Activated T-cell treated with anti-CD3 and anti-CD28 coated beads for 1 hour (primary cell): ENCODE results near the gene TSEN2.
"Not testable (repeated sequence)": the region's sequence is repeated elsewhere in the genome, so short reads cannot be mapped to it uniquely, and the experiment has no call there.

Source experiments
- DNase-seq: peaks from one replicate; pipeline ENCODE4 v3.0.0-alpha.2; 2020; ENCODE audit warnings: low read depth

TSEN2 gene

GRCh38 chr3:12503126-12503957, 19.1 kb downstream of the TSEN2 start:
- DNase-seq: no peak

GRCh38 chr3:12506201-12506709, 22.0 kb downstream of the TSEN2 start:
- DNase-seq: no peak

GRCh38 chr3:12507591-12508281, 23.5 kb downstream of the TSEN2 start:
- DNase-seq: no peak

- DNase-seq: no peak
Measured at GRCh38 chr3:12508291-12508700, 24.0 kb downstream of the TSEN2 start.

GRCh38 chr3:12509466-12509865, 25.2 kb downstream of the TSEN2 start:
- DNase-seq: no peak

GRCh38 chr3:12512534-12513118, 28.3 kb downstream of the TSEN2 start:
- DNase-seq: no peak

- no peak for DNase-seq
Measured at GRCh38 chr3:12513694-12514446, 29.6 kb downstream of the TSEN2 start.

GRCh38 chr3:12515631-12516030, 31.4 kb downstream of the TSEN2 start:
- DNase-seq: no peak

- DNase-seq: no peak
Measured at GRCh38 chr3:12516873-12517272, 32.6 kb downstream of the TSEN2 start.

GRCh38 chr3:12518261-12519028, 34.2 kb downstream of the TSEN2 start:
- no peak for DNase-seq

- DNase-seq: no peak
Measured at GRCh38 chr3:12521010-12521409, 36.7 kb downstream of the TSEN2 start.

- no peak for DNase-seq
Measured at GRCh38 chr3:12522721-12523120, 38.4 kb downstream of the TSEN2 start.

- DNase-seq: no peak
Measured at GRCh38 chr3:12527757-12528143, 43.5 kb downstream of the TSEN2 start.

- DNase-seq: no peak
Measured at GRCh38 chr3:12532182-12532581, 47.9 kb downstream of the TSEN2 start.

GRCh38 chr3:12536423-12536822, 52.1 kb downstream of the TSEN2 start:
- no peak for DNase-seq

- no peak for DNase-seq
Measured at GRCh38 chr3:12541625-12542024, 57.3 kb downstream of the TSEN2 start.

- DNase-seq: not testable (repeated sequence)
Measured at GRCh38 chr3:12543497-12543896, 59.2 kb downstream of the TSEN2 start.

GRCh38 chr3:12544652-12545472, 60.6 kb downstream of the TSEN2 start:
- no peak for DNase-seq

- no peak for DNase-seq
Measured at GRCh38 chr3:12545473-12545791, 61.2 kb downstream of the TSEN2 start, which contains the start of gene MKRN2OS. TSS of gene MKRN2OS (minus strand) at chr3:12545499. CDS start at chr3:12545464, 35 bp downstream.

- DNase-seq: no peak
Measured at GRCh38 chr3:12549971-12550760, 65.9 kb downstream of the TSEN2 start.
